ENCODE data around the gene TMSB10.

GRCh38 chr2:84865181-84865783 lies 40.2 kb upstream of the TMSB10 start:
- TF ChIP-seq CREB1 (CRISPR knock-in tag; IDR thresholded peaks at IDR 0.05; ENCODE audit: low read depth) (no peak), CTCF (conservative IDR thresholded peaks at IDR 0.05; ENCODE audit: low read depth in 2 of 2) (peak; percentile 25 to 41; a peak in 3 of 4 replicates), EZH2phosphoT487 (IDR thresholded peaks at IDR 0.05; ENCODE audit: unreplicated experiment) (no peak), EZH2 (IDR thresholded peaks at IDR 0.05; ENCODE audit: low read depth, unreplicated experiment) (no peak), POLR2AphosphoS5 (IDR thresholded peaks at IDR 0.05; ENCODE audit: low read depth) (no peak)

All from GM23338 (cell line).